Loucy (cell line): Measurements from ENCODE around the gene PLEKHO1.

Source experiments
- H2AFZ ChIP-seq: fragments of 200-600 bp; sonication (generic); 2 replicates; pipeline ENCODE4 v1.6.0; 2016; ENCODE audit warnings: antibody characterized with exemption, mild to moderate bottlenecking, low read length, moderate library complexity
- H3F3A ChIP-seq: fragments of 200-600 bp; 2 replicates; pipeline ENCODE4 v1.6.0; 2016; ENCODE audit warnings: antibody characterized with exemption, low read depth, mild to moderate bottlenecking
- H3K27me3 ChIP-seq: fragments of 200-600 bp; sonication (generic); 2 replicates; pipeline ENCODE4 v1.6.1; 2014; ENCODE audit warnings: low read length, mild to moderate bottlenecking; ENCODE audit not compliant: insufficient read depth, poor library complexity, severe bottlenecking
- H3K36me3 ChIP-seq: fragments of 200-600 bp; sonication (generic); 2 replicates; pipeline ENCODE4 v1.6.1; 2016; ENCODE audit warnings: low read length; ENCODE audit not compliant: insufficient read depth
- H3K4me1 ChIP-seq: fragments of 200-600 bp; sonication (generic); 2 replicates; pipeline ENCODE4 v1.5.1; 2014; ENCODE audit warnings: low read length, mild to moderate bottlenecking; ENCODE audit not compliant: insufficient read depth, poor library complexity, severe bottlenecking
- H3K4me2 ChIP-seq: fragments of 200-600 bp; sonication (generic); 2 replicates; pipeline ENCODE4 v1.6.0; 2014; ENCODE audit warnings: antibody characterized with exemption, low read length, low read depth, mild to moderate bottlenecking; ENCODE audit not compliant: poor library complexity, severe bottlenecking
- H3K4me3 ChIP-seq: fragments of 200-600 bp; sonication (generic); 2 replicates; pipeline ENCODE4 v1.5.1; 2014; ENCODE audit warnings: low read length, mild to moderate bottlenecking, mixed read lengths; ENCODE audit not compliant: poor library complexity, severe bottlenecking
- H3K79me2 ChIP-seq: fragments of 200-600 bp; sonication (generic); 2 replicates; pipeline ENCODE4 v1.6.1; 2014; ENCODE audit warnings: low read length; ENCODE audit not compliant: insufficient read depth
- H3K9ac ChIP-seq: fragments of 200-600 bp; sonication (generic); 2 replicates; pipeline ENCODE4 v1.6.0; 2014; ENCODE audit warnings: mild to moderate bottlenecking, low read depth, low read length, moderate library complexity; ENCODE audit not compliant: poor library complexity, severe bottlenecking
- H3K9me2 ChIP-seq: fragments of 200-600 bp; sonication (generic); replicated peaks from 2 replicates; pipeline ENCODE4 v1.6.1; 2016; ENCODE audit warnings: low read depth, low read length, mixed read lengths
- H3K9me3 ChIP-seq: fragments of 200-600 bp; sonication (generic); 2 replicates; pipeline ENCODE4 v1.6.1; 2014; ENCODE audit warnings: mild to moderate bottlenecking, antibody characterized with exemption, low read length, low read depth; ENCODE audit not compliant: insufficient read depth
- H4K20me1 ChIP-seq: fragments of 200-600 bp; sonication (generic); 2 replicates; pipeline ENCODE4 v1.6.0; 2014; ENCODE audit warnings: antibody characterized with exemption, low read length, mild to moderate bottlenecking; ENCODE audit not compliant: insufficient read depth, poor library complexity, severe bottlenecking
- EZH2phosphoT487 ChIP-seq: fragments of 200-600 bp; IDR thresholded peaks from 2 replicates; pipeline ENCODE4 v1.6.1; 2018; ENCODE audit warnings: antibody characterized with exemption, mild to moderate bottlenecking, moderate library complexity, borderline replicate concordance
- TF ChIP-seq, protein P1 (sequence below): fragments of 200-600 bp; sonication (generic); conservative IDR thresholded peaks from 2 replicates; pipeline ENCODE4 v1.5.1; 2014; ENCODE audit warnings: mild to moderate bottlenecking, antibody characterized with exemption, low read length

The PLEKHO1 gene

GRCh38 chr1:150155413-150156071 lies 5.8 kb downstream of the PLEKHO1 start:
- no peak for TF ChIP-seq EZH2phosphoT487
- TF ChIP-seq, protein P1, sequence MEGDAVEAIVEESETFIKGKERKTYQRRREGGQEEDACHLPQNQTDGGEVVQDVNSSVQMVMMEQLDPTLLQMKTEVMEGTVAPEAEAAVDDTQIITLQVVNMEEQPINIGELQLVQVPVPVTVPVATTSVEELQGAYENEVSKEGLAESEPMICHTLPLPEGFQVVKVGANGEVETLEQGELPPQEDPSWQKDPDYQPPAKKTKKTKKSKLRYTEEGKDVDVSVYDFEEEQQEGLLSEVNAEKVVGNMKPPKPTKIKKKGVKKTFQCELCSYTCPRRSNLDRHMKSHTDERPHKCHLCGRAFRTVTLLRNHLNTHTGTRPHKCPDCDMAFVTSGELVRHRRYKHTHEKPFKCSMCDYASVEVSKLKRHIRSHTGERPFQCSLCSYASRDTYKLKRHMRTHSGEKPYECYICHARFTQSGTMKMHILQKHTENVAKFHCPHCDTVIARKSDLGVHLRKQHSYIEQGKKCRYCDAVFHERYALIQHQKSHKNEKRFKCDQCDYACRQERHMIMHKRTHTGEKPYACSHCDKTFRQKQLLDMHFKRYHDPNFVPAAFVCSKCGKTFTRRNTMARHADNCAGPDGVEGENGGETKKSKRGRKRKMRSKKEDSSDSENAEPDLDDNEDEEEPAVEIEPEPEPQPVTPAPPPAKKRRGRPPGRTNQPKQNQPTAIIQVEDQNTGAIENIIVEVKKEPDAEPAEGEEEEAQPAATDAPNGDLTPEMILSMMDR, result no peak
- H3K4me3 ChIP-seq, result peak overlapping the region; percentile 22
- H3F3A ChIP-seq, result peaks cover 6% of the 10 kb centered on the region; the same call in 1 of the 2 replicates
- H3K4me2 ChIP-seq, result peak overlapping the region; percentile 79
- H3K9ac ChIP-seq, result peak overlapping the region; percentile 100
- peaks cover 6% of the 10 kb centered on the region for H3K27me3 ChIP-seq
- peaks cover 65% of the 10 kb centered on the region for H3K4me1 ChIP-seq
- H3K79me2 ChIP-seq, result peaks cover 88% of the 10 kb centered on the region
- no peak overlapping the region for H2AFZ ChIP-seq
- H3K9me2 ChIP-seq, result no peaks in the 10 kb centered on the region
- peaks cover 40% of the 10 kb centered on the region for H4K20me1 ChIP-seq
- H3K9me3 ChIP-seq, result no peaks in the 10 kb centered on the region
- H3K36me3 ChIP-seq, result peaks cover 70% of the 10 kb centered on the region

DNA sequence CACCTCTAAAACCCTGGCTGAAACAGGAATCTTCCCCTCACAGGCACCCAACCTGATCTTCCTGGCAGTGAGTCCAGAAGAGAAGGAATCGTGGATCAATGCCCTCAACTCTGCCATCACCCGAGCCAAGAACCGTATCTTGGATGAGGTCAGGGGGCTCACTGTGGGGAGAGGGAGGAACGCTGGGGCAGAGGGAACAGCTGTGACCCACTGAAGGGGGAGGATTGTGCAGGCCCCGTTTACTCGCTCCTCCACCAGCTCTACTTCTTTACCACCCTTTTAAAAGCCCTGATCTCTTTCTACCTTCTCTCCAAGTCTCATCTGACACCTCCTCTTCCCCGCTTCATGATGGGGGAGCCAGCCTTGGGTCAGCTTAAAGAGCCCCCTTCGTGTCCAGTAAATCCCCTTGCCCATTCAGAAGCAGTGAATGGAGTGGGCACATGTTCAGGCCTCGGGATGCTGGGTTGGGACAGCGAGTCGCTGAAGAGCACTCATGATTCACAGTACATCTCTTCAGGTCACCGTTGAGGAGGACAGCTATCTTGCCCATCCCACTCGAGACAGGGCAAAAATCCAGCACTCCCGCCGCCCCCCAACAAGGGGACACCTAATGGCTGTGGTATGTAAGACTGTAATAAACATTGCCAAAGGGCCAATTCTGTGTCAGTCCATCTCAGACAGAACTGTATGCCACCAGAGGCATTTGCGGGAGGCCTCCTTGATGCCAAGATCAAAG lies 7.3 kb downstream of the PLEKHO1 start:
- H4K20me1 ChIP-seq, result peaks cover 40% of the 10 kb centered on the region
- peaks cover 73% of the 10 kb centered on the region for H3K79me2 ChIP-seq
- peak overlapping the region; percentile 79 for H3K4me2 ChIP-seq
- peaks cover 65% of the 10 kb centered on the region for H3K36me3 ChIP-seq
- no peaks in the 10 kb centered on the region for H3K27me3 ChIP-seq
- H2AFZ ChIP-seq, result no peak overlapping the region
- H3K4me3 ChIP-seq, result no peak overlapping the region
- H3K9me2 ChIP-seq, result no peaks in the 10 kb centered on the region
- H3K4me1 ChIP-seq, result peaks cover 75% of the 10 kb centered on the region
- no peak for TF ChIP-seq EZH2phosphoT487
- TF ChIP-seq, protein P1, result no peak
- peak overlapping the region; percentile 7 for H3K9ac ChIP-seq
- H3K9me3 ChIP-seq, result no peaks in the 10 kb centered on the region
- no peaks in the 10 kb centered on the region; the same call in 1 of the 2 replicates for H3F3A ChIP-seq

DNA sequence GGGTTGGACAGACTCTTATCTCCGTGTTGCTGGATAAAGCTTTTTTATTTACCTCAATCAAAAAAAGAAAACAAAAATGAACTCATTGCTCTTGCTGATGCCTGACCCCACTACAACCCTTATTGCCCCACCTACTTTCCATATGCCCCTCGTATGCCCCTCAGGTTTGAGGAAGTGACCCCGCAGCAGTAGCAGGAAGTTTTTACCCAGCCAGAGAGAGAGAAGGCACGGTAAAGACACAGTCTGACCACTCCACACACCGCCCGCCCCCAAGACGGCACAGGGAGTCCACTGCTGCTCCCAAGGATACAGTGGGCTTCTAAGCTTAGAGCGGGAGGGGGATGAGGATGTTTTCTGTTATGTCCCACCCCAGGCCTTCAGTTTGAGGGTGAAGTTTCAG lies 9.8 kb downstream of the PLEKHO1 start:
- no peaks in the 10 kb centered on the region for H3K27me3 ChIP-seq
- H3K9me2 ChIP-seq, result no peaks in the 10 kb centered on the region
- peaks cover 52% of the 10 kb centered on the region; the same call in 1 of the 2 replicates for H3K36me3 ChIP-seq
- H3K4me1 ChIP-seq, result peaks cover 76% of the 10 kb centered on the region
- H3K9ac ChIP-seq, result peak overlapping the region; percentile 8
- no peaks in the 10 kb centered on the region for H3K9me3 ChIP-seq
- no peak for TF ChIP-seq EZH2phosphoT487
- TF ChIP-seq, protein P1, result no peak
- H4K20me1 ChIP-seq, result peaks cover 28% of the 10 kb centered on the region
- H3K4me2 ChIP-seq, result peak overlapping the region; percentile 88
- no peak overlapping the region for H3K4me3 ChIP-seq
- no peak overlapping the region for H2AFZ ChIP-seq
- peaks cover 4% of the 10 kb centered on the region for H3F3A ChIP-seq
- H3K79me2 ChIP-seq, result peaks cover 48% of the 10 kb centered on the region; the same call in 1 of the 2 replicates
